ENCODE data around the gene AQP1.

GRCh38 chr7:30925913-30926312 lies 14.3 kb downstream of the AQP1 start:
- TF ChIP-seq POLR2A (IDR thresholded peaks at IDR 0.05; ENCODE audit: low read depth, low read length) = no peak
- no peak for TF ChIP-seq TAF1 (IDR thresholded peaks at IDR 0.05; ENCODE audit: borderline replicate concordance, low read depth, low read length)
- TF ChIP-seq POLR2AphosphoS5 (IDR thresholded peaks at IDR 0.05; ENCODE audit: low read depth, low read length) = no peak

Measured in GM12892 (cell line).